HG02610 (cell line): ENCODE data around the gene IL13.
A peak's percentile ranks its signal among the peaks of the same experiment; 100 is the strongest.
"Not testable (repeated sequence)": the region's sequence is repeated elsewhere in the genome, so short reads cannot be mapped to it uniquely, and the experiment has no call there.

Experiments
- ATAC-seq: cut with Tn5 transposase; IDR thresholded peaks from one replicate; pipeline ENCODE4 v1.9.1; 2021; ENCODE audit warnings: mild to moderate bottlenecking, moderate library complexity; ENCODE audit not compliant: unreplicated experiment

The IL13 gene

DNA sequence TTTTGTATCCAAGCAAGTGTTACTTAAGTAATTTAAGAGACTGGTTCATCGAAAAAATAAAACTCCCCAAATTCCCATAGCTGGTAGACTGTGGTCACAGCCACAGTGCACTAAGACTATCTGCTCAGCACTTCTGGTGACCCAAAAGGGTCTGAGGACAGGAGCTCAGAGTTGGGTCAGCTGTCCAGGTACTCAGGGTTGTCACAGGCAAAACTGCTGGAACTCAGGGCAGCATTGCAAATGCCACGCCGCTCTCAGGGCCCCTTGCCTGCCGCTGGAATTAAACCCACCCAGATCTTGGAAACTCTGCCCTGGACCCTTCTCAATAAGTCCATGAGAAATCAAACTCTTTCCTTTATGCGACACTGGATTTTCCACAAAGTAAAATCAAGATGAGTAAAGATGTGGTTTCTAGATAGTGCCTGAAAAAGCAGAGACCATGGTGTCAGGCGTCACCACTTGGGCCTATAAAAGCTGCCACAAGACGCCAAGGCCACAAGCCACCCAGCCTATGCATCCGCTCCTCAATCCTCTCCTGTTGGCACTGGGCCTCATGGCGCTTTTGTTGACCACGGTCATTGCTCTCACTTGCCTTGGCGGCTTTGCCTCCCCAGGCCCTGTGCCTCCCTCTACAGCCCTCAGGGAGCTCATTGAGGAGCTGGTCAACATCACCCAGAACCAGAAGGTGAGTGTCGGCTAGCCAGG is at the start of gene IL13:
IL13 (plus strand) TSS at position 498 of the 705 bp plus-strand sequence; CDS start at position 512, 14 bp downstream.
- ATAC-seq: no peak

DNA sequence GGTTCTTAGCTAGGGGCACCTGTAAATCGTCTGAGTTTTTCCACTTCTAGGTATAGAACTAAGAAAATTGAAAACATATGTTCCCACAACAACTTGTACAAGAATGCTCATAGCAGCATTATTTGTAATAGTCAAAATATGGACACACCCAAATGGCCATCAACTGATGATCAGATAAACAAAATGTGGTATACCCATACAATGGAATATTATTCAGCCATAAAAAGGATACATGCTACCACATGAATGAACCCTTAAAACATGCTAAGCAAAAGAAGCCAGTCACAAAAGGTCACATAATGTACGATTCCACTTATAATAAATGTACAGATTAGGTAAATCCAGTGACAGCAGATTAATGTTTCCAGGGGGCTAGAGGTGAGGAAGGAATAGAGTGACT is 46.0 kb upstream of the IL13 start:
- no peak for ATAC-seq

DNA sequence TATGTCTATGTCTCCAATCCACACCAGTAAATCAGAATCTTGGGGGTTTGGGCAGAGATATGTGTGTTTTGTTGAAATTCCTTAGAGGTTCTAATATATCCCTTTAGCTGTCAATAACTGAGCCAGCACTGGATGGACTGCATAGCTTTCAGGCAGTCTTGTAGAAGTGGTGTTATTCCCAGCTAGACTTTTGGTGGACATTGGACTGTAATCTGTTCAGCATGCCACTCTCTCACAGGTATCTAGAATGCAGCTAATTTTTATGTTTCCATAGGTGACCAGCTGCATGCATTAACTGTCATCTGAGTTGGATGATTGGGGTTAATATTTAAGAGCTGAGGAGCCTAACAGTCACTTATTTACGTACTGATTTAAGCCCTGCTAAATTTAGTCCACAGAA is 45.1 kb upstream of the IL13 start:
- no peak for ATAC-seq

DNA sequence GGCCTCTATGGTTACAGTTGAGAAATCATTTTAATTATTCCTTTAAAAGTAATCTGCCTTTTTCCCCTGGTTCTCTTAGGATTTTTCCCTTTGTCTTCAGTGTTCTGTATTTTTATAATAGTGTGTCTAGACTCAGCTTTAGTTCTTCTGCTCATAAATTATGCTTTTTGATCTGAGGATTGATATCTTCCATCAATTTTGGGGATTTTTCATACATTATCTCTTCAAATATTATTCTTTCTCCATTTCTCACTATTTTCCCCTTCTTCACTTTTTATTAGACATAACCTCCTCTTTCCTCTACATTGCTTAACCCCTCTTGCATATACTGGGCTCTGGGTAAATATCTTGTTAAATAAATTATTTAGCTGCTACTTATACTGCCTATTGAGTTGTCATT is 36.3 kb upstream of the IL13 start:
- no peak for ATAC-seq

DNA sequence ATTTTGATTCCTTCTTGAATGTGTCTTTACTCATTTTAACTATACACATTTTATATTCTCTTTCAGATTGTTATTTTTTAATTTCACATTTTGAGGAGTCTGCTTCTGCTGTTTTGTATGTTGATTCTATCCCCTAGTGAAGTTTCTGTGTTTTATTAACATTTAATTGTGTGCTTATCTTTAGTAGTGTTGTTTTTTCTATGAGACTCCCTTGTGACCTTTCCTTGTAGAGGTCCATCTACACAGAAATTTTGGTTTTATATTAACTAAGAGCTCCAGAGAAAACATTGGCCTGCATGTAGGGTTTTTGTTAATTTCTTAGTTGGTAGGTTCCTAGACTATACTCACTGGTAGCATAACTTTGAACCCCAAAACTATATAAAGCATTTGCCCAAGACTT is 35.4 kb upstream of the IL13 start:
- no peak for ATAC-seq

DNA sequence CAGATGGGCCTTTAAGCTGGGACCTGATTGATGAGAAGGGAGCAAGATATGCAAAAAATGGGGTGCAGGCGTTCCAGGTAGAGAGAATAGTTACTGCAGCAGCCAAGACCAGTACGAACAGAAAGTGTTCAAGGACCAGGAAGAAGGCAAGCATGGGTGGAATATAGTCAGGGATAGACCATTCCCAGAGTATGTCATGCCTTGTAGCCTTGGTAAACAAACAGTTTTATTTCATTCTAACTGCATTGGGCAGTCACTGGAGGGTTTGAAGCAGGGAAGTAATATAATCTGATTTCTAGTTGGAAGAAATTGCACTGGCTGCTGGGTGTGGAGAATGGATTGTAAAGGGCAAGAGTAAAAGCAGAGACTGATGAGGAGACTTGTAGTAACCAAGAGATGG is 30.5 kb upstream of the IL13 start:
- ATAC-seq: no peak

DNA sequence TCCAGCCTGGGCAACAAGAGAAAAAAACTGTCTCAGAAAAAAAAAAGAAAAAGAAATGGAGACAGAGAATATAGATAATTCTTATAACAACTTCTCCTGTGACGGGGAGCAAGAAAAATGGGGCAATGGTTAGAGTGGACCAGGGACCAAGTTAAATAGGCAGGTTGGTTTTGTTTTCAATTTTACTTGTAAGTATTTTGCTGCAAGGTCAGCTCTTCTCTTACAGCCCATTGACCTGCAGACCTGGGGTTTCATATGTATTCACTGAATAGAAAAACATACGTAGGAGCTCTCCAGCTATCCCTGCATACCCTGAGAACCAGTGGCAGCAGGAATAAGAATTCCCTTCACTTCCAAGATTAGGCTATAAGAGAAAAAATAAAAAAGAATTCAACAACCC is 29.2 kb upstream of the IL13 start:
- no peak for ATAC-seq

DNA sequence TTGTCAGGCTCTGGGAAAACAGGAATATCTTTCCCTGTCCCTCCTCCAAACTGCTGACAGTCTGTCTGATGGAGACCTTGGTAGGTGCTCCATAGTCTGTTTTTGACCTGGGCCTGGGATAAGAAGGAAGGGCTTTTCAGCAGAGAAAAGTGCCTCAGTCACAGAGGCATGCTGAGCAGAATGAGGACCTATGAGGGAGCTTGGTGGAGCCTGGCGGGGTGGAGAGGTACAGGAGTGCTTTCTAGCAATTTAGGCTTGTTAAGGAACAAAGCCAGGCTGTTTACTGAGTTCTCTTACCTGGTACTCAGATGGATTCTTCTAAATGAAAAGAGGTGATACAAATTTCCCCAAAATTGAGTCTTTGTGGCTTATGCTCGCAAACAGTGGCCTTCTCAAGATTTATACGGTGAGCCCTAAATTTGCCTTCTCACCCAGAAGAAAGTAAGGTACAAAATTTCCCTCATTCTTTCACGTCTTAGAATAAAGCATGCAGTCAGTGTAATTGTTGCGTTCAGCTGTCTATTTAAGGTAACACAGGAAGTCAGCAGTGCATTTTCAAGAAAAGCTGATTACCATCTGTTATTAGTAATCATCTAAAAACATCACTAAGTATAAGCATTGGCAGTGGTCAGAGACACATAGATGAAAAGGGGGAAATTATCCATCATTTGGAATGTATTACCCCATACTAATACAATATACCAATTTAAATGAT is 28.6 kb upstream of the IL13 start:
- peak; percentile 74 for ATAC-seq

DNA sequence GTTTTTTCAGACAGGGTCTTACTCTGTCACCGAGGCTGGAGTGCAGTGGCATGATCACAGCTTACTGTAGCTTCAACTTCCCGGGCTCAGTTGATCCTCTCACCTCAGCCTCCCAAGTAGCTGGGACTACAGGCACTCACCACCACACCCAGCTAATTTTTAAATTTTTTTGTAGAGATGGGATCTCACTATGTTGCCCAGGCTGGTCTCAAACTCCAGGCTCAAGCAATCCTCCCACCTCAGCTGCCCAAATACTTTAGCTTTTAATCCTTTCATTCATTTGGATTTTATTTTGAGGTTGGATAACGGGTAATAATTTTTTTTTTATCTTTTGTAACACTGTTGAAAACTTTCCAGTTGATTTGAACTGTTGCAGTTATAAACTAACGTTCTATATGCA is 24.4 kb upstream of the IL13 start:
- not testable (repeated sequence) for ATAC-seq

DNA sequence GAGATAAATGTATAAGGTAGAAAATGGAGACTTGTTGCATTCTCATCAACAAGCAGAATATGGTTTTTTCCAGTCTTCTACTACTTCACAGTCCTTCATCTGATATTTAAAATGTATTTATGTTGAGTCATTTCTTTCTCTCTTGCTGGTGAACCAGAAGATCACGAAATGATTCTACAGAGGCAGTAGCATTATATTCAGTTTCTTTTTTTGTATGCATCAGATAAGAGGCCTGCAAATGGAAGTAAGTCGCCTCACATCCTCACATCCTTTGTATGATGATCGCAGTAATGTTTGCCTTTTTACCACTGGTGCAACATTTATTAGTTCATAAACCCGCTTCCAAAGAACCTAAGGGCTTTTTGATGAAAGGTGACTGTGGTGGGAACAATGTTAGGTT is 22.1 kb upstream of the IL13 start:
- ATAC-seq: peak; percentile 68

DNA sequence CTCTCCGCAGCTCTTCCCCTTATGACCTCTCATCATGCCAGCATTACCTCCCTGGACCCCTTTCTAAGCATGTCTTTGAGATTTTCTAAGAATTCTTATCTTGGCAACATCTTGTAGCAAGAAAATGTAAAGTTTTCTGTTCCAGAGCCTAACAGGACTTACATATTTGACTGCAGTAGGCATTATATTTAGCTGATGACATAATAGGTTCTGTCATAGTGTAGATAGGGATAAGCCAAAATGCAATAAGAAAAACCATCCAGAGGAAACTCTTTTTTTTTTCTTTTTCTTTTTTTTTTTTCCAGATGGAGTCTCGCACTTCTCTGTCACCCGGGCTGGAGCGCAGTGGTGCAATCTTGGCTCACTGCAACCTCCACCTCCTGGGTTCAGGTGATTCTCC is 20.7 kb upstream of the IL13 start:
- no peak for ATAC-seq

DNA sequence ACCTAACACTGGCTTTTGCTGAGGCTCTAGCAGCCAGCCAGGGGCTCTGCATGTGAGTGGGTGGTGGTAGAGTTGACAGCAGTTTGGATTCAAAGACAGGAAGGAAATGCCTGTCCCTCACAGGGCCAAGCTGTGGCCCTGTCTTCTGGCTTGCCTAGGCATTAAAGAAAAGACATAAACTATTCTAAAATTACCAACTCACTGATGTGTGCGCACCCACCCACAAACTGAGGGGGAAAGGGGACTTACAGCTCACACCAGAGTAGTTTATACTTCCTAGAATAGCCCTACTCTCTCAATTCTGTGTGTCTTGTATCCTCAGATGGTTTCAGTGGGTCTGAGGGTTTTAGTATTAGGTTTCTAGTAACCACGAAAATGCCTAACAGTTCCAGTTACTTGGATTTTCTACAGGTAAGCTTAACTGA is 18.3 kb upstream of the IL13 start:
- ATAC-seq: peak; percentile 57

DNA sequence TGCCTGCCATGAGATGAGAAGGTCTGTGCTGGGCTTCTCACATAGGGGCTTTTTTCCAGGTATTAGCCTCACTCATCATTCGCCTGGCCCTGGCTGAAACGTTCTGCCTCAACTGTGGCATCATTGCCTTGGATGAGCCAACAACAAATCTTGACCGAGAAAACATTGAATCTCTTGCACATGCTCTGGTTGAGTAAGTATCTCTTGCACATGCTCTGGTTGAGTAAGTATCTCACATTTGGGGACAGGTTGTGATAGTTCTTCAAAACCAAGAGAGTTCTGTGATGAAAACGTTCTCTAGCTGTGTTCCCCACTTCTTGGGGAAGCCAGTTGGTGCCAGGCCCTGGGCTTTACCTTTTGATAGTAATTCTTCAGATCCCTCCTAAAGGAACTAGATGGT is 17.4 kb upstream of the IL13 start:
- ATAC-seq: peak; percentile 18

DNA sequence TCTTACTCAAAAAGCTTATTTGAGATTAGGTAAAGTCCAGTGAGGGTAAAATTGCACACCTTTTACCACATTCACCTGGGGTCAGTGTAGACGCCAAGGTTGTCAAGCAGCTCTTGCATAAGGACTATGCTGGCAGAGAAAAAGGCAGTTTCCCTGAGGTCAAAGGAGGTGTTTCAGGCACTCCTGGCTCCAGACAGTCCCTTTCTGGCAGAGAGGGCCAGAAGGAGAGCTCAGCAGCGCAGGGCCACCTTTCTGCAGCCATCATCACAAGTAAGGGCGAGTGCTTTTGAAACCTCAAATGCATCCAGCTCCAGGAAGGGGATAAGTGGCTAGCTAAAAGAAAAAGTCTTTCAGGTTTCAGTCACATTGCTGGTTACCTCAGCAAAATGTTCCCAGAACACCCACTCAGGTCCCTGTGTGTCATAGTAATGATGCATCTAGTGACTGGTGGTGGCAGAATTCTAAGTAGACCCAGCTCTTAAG is 16.7 kb upstream of the IL13 start:
- ATAC-seq: peak; percentile 52

DNA sequence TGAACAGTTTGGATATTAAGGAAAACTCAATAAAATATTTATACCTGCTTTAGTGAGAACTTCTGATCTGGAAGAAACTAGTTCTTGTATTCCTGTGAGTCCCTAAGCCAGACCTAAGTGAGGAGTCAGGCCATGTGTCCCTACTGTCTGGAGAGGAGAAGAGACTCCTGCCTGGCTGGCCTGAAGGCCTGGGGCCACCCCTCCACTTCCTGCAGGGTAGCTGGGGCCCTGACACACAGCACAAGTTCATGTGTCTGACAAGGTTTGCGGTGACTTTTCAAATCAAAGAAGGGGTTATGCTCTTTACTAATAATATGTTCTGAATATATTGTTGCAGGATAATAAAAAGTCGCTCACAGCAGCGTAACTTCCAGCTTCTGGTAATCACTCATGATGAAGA is 16.1 kb upstream of the IL13 start:
- no peak for ATAC-seq

DNA sequence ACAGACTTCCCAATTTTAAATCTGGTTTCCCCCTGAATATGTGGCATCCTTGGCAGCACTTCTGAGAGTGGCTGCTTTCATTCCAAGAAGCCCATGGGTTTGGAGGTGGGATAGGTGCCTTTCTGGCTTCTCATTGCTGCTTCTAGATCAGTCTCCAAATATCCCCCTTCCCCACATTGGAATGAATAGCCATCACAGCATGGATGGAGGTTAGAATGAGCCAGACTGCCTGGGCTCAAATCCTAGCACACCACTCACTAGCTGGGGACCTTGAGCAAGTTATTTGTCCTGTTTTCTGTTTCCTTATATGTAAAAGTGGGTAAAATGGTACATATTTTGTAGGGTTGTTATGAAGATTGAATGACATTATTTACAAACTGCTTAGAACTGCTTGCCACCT is 13.8 kb upstream of the IL13 start:
- ATAC-seq: no peak

DNA sequence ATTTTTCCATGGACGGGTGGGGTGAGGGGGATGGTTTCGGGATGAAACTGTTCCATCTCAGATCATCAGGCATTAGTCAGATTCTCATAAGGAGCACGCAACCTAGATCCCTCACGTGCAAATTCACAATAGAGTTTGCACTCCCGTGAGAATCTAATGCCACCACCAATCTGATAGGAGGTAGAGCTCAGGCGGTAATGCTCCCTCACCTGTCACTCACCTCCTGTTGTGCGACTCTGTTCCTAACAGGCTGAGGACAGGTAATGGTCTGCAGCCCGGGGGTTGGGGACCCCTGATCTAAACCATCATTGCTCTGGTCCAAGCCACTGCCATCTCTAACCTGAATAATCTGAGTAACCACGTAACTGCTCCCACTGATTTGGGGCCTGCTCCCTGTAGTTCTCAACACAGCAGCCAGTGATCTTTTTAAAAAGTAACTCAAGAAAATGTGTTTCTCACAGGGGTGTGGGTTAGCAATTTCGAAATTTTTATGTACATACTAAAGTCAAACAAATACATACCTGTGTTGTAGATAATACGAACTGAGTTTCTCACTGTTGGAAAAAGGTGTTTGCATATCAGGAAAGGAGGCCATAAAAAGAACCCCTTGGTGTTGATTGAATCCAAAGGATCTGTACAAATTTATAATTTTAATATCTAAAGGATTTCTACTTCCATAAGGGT is 11.2 kb upstream of the IL13 start:
- ATAC-seq: no peak

DNA sequence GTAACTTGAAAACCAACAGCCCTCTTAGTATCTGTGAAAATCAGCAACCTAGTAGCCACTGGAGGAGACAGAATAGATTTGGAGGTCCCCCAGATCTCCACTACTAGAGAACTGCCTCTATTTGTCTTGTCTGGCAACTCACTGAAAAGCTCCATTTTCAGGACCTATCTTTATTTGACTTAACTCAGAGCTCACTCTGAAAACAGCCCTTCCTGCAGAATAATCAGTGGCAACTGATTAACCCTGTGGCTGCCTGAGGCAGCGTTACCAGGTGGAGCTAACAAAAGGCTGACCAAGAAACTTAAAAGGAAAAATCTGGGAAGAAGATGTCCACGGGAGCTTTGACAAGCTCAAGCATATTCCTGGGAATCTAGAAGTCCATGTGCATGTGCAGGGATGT is 10.5 kb upstream of the IL13 start:
- no peak for ATAC-seq

DNA sequence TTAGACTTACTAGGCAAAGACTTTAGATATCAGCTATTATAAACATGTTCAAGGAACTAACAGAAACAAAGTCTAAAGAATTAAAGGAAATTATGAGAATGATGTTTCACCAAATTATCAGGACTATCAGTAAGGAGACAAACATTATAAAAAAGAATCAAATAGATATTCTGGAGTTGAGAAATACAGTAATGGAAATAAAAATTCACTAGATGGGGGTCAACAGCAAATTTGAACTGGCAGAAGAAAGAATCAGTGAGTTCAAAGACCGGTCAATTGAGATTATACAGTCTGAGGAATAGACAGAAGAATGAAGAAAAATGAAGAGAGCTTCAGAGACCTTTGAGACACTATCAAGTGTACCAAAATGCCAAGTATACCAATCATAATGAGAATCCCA is 9.6 kb upstream of the IL13 start:
- no peak for ATAC-seq

DNA sequence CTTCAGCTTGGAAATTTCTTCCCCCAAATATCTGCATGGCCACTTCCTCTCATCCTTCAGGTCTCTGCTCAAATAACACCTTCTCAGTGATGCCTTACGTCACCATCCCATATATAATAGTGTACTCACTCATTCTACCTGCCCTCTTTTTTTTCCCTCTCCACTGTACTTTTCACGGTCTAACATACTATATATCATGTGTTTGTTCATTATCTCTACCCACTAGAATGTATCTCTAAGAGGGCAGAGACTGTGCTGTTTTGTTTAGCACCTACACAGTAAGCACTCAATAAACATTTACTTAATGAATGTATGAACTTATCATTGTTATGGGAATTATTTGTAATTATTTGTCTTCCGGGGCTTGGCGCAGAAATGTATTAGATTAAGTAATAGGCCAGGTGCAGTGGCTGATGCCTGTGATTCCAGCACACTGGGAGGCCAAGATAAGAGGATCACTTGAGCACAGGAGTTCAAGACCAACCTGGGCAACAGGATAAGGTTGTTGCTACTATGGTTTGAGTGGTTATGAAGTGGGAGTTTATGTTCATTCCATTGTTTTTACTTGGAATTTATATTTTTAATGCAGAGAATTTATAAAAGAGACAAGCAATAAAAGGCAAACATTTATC is 6.0 kb upstream of the IL13 start:
- ATAC-seq: no peak

DNA sequence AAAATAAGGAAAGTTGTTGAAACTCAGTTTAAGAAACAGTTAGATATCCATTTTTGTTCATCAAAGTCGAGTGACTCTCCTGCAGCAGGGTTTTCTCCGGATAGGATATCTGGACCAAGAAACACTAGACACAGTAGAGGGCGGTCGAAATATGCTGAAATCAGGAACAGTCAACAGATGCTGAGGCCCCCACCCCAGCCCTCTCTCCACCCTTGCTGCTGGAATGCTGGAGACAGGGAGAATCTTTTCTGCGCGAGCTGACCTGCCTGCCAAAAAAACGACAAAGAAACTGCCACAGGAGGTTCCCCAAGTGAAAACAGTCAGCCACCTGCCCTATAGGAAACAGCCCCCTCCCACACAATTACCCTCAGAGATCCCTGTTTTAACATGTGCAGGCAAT is 4.3 kb upstream of the IL13 start:
- no peak for ATAC-seq
